HPDE6-E6E7 (cell line): Measurements from ENCODE around the gene DBI.

ENCODE experiments used
- DNase-seq: peaks from one replicate; pipeline ENCODE4 v3.0.0; 2011; ENCODE audit warnings: missing footprints; ENCODE audit errors: extremely low spot score

The DBI gene

GRCh38 chr2:119366649-119367471, at the start of gene DBI, which contains the start of gene C2orf76:
Gene DBI (plus strand): TSS chr2:119366977. CDS start chr2:119367052, 75 bp downstream.
Gene C2orf76 (minus strand): TSS chr2:119366834. CDS start chr2:119339959, 26,875 bp downstream.
- peak; percentile 98 for DNase-seq

- DNase-seq: no peak
Observed at GRCh38 chr2:119317554-119317953, 49.2 kb upstream of the DBI start.

GRCh38 chr2:119319593-119319992, 47.2 kb upstream of the DBI start:
- no peak for DNase-seq

- DNase-seq: peak; percentile 49
Observed at GRCh38 chr2:119323459-119323858, 43.3 kb upstream of the DBI start.

GRCh38 chr2:119324685-119325270, 42.0 kb upstream of the DBI start:
- no peak for DNase-seq

- DNase-seq: no peak
Observed at GRCh38 chr2:119326938-119327337, 39.8 kb upstream of the DBI start.

GRCh38 chr2:119327431-119327830, 39.3 kb upstream of the DBI start:
- DNase-seq: no peak

- no peak for DNase-seq
Observed at GRCh38 chr2:119332953-119333352, 33.8 kb upstream of the DBI start.

- no peak for DNase-seq
Observed at GRCh38 chr2:119333360-119333759, 33.4 kb upstream of the DBI start.

GRCh38 chr2:119333833-119334232, 32.9 kb upstream of the DBI start:
- DNase-seq: no peak

GRCh38 chr2:119337749-119338148, 29.0 kb upstream of the DBI start:
- DNase-seq: no peak

- no peak for DNase-seq
Observed at GRCh38 chr2:119338272-119338671, 28.5 kb upstream of the DBI start.

- DNase-seq: no peak
Observed at GRCh38 chr2:119338826-119339561, 27.8 kb upstream of the DBI start.

- no peak for DNase-seq
Observed at GRCh38 chr2:119339562-119339923, 27.2 kb upstream of the DBI start.

GRCh38 chr2:119341684-119342083, 25.1 kb upstream of the DBI start:
- no peak for DNase-seq

- no peak for DNase-seq
Observed at GRCh38 chr2:119349289-119349688, 17.5 kb upstream of the DBI start.

GRCh38 chr2:119350311-119350998, 16.3 kb upstream of the DBI start:
- DNase-seq: no peak

- DNase-seq: no peak
Observed at GRCh38 chr2:119352357-119352756, 14.4 kb upstream of the DBI start.

GRCh38 chr2:119354860-119355259, 11.9 kb upstream of the DBI start:
- no peak for DNase-seq

GRCh38 chr2:119359774-119360173, 7.0 kb upstream of the DBI start:
- DNase-seq: no peak

- DNase-seq: no peak
Observed at GRCh38 chr2:119360423-119360966, 6.3 kb upstream of the DBI start.

GRCh38 chr2:119364798-119365197, 2.0 kb upstream of the DBI start:
- DNase-seq: no peak
